Endodermal cell (in vitro differentiated cells): ENCODE data around the gene PNPLA2. TPM values are rescaled to one million over a fixed set of nuclear protein-coding genes. Genes with fewer than 3 reads are reported as not detected.

Experiments
- DNase-seq: peaks from one replicate; pipeline ENCODE4 v3.0.0-alpha.2; 2017
- H3K27ac ChIP-seq: 2 replicates; pipeline ENCODE4 v1.5.1; 2013; ENCODE audit warnings: mild to moderate bottlenecking, low read depth, low read length, moderate library complexity
- H3K27me3 ChIP-seq: 2 replicates; pipeline ENCODE4 v1.6.1; 2013; ENCODE audit warnings: mild to moderate bottlenecking, low read length, moderate library complexity; ENCODE audit not compliant: insufficient read depth, control insufficient read depth, poor library complexity, severe bottlenecking
- H3K36me3 ChIP-seq: 2 replicates; pipeline ENCODE4 v1.7.0; 2013; ENCODE audit warnings: mild to moderate bottlenecking, low read length, moderate library complexity; ENCODE audit not compliant: control insufficient read depth, insufficient read depth
- H3K4me1 ChIP-seq: one replicate; pipeline ENCODE4 v1.7.0; 2013; ENCODE audit warnings: low read length; ENCODE audit not compliant: control insufficient read depth, insufficient read depth
- H3K4me3 ChIP-seq: 2 replicates; pipeline ENCODE4 v1.5.1; 2013; ENCODE audit warnings: mild to moderate bottlenecking, low read length, moderate library complexity
- H3K9ac ChIP-seq: 2 replicates; pipeline ENCODE4 v1.6.1; 2013; ENCODE audit warnings: mild to moderate bottlenecking, low read length, moderate library complexity; ENCODE audit not compliant: poor library complexity, severe bottlenecking; ENCODE audit errors: extremely low read depth
- H3K9me3 ChIP-seq: 2 replicates; pipeline ENCODE4 v1.6.1; 2013; ENCODE audit warnings: mild to moderate bottlenecking, low read length, moderate library complexity; ENCODE audit not compliant: control insufficient read depth
- H3K27ac Mint-ChIP-seq: 2 replicates; pipeline ENCODE4 v1.8.0; 2020; ENCODE audit warnings: mixed read lengths
- H3K27me3 Mint-ChIP-seq: 2 replicates; pipeline ENCODE4 v1.8.0; 2021; ENCODE audit warnings: mild to moderate bottlenecking, mixed read lengths; ENCODE audit not compliant: insufficient read depth
- H3K36me3 Mint-ChIP-seq: 2 replicates; pipeline ENCODE4 v1.8.0; 2020; ENCODE audit warnings: low read depth, mixed read lengths
- H3K4me1 Mint-ChIP-seq: 2 replicates; pipeline ENCODE4 v1.8.0; 2020; ENCODE audit warnings: mixed read lengths
- H3K4me3 Mint-ChIP-seq: 2 replicates; pipeline ENCODE4 v1.8.0; 2020; ENCODE audit warnings: mild to moderate bottlenecking, moderate library complexity, mixed read lengths
- H3K9me3 Mint-ChIP-seq: 2 replicates; pipeline ENCODE4 v1.8.0; 2020; ENCODE audit warnings: mild to moderate bottlenecking, mixed read lengths
- CTCF ChIP-seq: fragments of 200-600 bp; sonication (generic); conservative IDR thresholded peaks from 2 replicates; pipeline ENCODE4 v1.5.0; 2021; ENCODE audit warnings: antibody characterized with exemption, mild to moderate bottlenecking
- WGBS, 2 experiments: methylation state at CpG; one replicate each; pipeline versions ENCODE4 v1.1.5 to v1.1.7; 2013; ENCODE audit warnings: missing lambda C conversion rate in 2 of 2, mixed read lengths in 1 of 2; ENCODE audit not compliant: insufficient coverage in 1 of 2, insufficient read length in 1 of 2; 5-methylcytosine and 5-hydroxymethylcytosine counted together
- total RNA-seq, 2 donors: library from RNA; stranded (reverse); fragmentation: NEBNext Ultra II Directional in 1 of 2; extraction: Animal tissue kit (Norgen Biotek cat#: 25700) in 1 of 2; gene quantifications; 2 replicates in 1 of 2; 3 replicates in 1 of 2; pipeline ENCODE4 v1.2.1, GENCODE V29; 2021

Gene PNPLA2
- total RNA-seq, 2 donors from 2014 or later: 77.0 to 77.6 TPM

GRCh38 chr11:824292-824880 lies 5.7 kb downstream of the PNPLA2 start:
- Mint-ChIP-seq H3K4me1 (peaks cover 15% of the 10 kb centered on the region), H3K9me3 (no peaks in the 10 kb centered on the region), H3K27me3 (peaks cover 22% of the 10 kb centered on the region), H3K36me3 (peaks cover 13% of the 10 kb centered on the region), H3K27ac (no peak overlapping the region), H3K4me3 (no peak overlapping the region)
- WGBS, 2 experiments: 95 to 96% methylated on average over 38 to 59 of the region's 59 CpGs
- Histone ChIP-seq H3K27me3 (peaks cover 39% of the 10 kb centered on the region), H3K4me1 (peaks cover 4% of the 10 kb centered on the region), H3K4me3 (no peak overlapping the region), H3K36me3 (no peaks in the 10 kb centered on the region), H3K27ac (no peak overlapping the region), H3K9me3 (no peaks in the 10 kb centered on the region), H3K9ac (no peak overlapping the region)
- DNase-seq: no peak
- TF ChIP-seq CTCF: no peak

GRCh38 chr11:824942-825341 lies 6.2 kb downstream of the PNPLA2 start:
- no peak for DNase-seq
- Mint-ChIP-seq H3K27ac (no peak overlapping the region), H3K4me3 (no peak overlapping the region), H3K4me1 (peaks cover 15% of the 10 kb centered on the region), H3K9me3 (no peaks in the 10 kb centered on the region), H3K27me3 (peaks cover 26% of the 10 kb centered on the region), H3K36me3 (peaks cover 13% of the 10 kb centered on the region)
- H3K4me3 ChIP-seq: no peak overlapping the region
- peaks cover 7% of the 10 kb centered on the region for H3K4me1 ChIP-seq
- H3K9me3 ChIP-seq: no peaks in the 10 kb centered on the region
- 94% methylated on average over 2 to 11 of the region's 11 CpGs for WGBS, 2 experiments
- H3K9ac ChIP-seq: no peak overlapping the region
- no peak for TF ChIP-seq CTCF
- H3K27me3 ChIP-seq: peaks cover 45% of the 10 kb centered on the region
- no peak overlapping the region for H3K27ac ChIP-seq
- H3K36me3 ChIP-seq: no peaks in the 10 kb centered on the region

GRCh38 chr11:825366-826226 lies 6.9 kb downstream of the PNPLA2 start:
- H3K27ac ChIP-seq: no peak overlapping the region
- Mint-ChIP-seq H3K27me3 (peaks cover 32% of the 10 kb centered on the region), H3K36me3 (peaks cover 13% of the 10 kb centered on the region), H3K4me1 (peaks cover 15% of the 10 kb centered on the region), H3K27ac (no peak overlapping the region), H3K9me3 (no peaks in the 10 kb centered on the region), H3K4me3 (no peak overlapping the region)
- H3K4me1 ChIP-seq: peaks cover 7% of the 10 kb centered on the region
- no peak for TF ChIP-seq CTCF
- H3K9me3 ChIP-seq: no peaks in the 10 kb centered on the region
- no peak overlapping the region for H3K4me3 ChIP-seq
- H3K27me3 ChIP-seq: peaks cover 49% of the 10 kb centered on the region
- DNase-seq: no peak
- H3K9ac ChIP-seq: no peak overlapping the region
- WGBS, 2 experiments: 91 to 94% methylated on average over 7 to 12 of the region's 12 CpGs
- H3K36me3 ChIP-seq: no peaks in the 10 kb centered on the region
